Thyroid gland (tissue), 4 donors: ENCODE measurements around the gene MED12. TPM values are rescaled to one million over a fixed set of nuclear protein-coding genes. Genes with fewer than 3 reads are reported as not detected.
A peak's percentile ranks its signal among the peaks of the same experiment; 100 is the strongest.

Source experiments
- DNase-seq, 2 donors: peaks; one replicate each; pipeline ENCODE4 v3.0.0-alpha.2; 2019
- H3K27ac ChIP-seq, 3 donors: fragments of 200-600 bp; sonication (generic); 1 replicate in 2 of 3; 2 replicates in 1 of 3; pipeline ENCODE4 v1.5.1; 2016 to 2019; ENCODE audit warnings: mild to moderate bottlenecking in 1 of 3, moderate library complexity in 1 of 3
- H3K27me3 ChIP-seq: fragments of 200-600 bp; sonication (generic); one replicate; pipeline ENCODE4 v1.5.1; 2019
- H3K36me3 ChIP-seq, 2 donors: fragments of 200-600 bp; sonication (generic); one replicate each; pipeline ENCODE4 v1.5.1; 2016 to 2019
- H3K4me1 ChIP-seq, 2 donors: fragments of 200-600 bp; sonication (generic); one replicate each; pipeline ENCODE4 v1.5.1; 2017 to 2019
- H3K4me3 ChIP-seq, 3 donors: fragments of 200-600 bp; sonication (generic); replicated peaks in 1 of 3; 1 replicate in 2 of 3; 2 replicates in 1 of 3; pipeline ENCODE4 v1.5.1; 2016; ENCODE audit warnings: mild to moderate bottlenecking in 1 of 3
- H3K9me3 ChIP-seq: fragments of 200-600 bp; sonication (generic); one replicate; pipeline ENCODE4 v1.5.1; 2017
- POLR2A ChIP-seq, 2 donors: fragments of 450-650 bp; IDR thresholded peaks; one replicate each; pipeline ENCODE4 v1.6.1; 2017; ENCODE audit warnings: antibody characterized with exemption in 2 of 2, mild to moderate bottlenecking in 2 of 2, moderate library complexity in 1 of 2
- WGBS, 2 donors: methylation state at CpG; one replicate each; pipeline ENCODE4 v1.1.5; 2017; 5-methylcytosine and 5-hydroxymethylcytosine counted together
- intact Hi-C: fragments of 100-400 bp; cut with DNase I; formaldehyde crosslinking; loops from one replicate; pipeline ENCODE4 v1.15.1; 2023
- small RNA-seq: library from RNA; depleted of rRNA; stranded (forward); fragments of <200 nt; gene quantifications from one replicate; pipeline ENCODE3, GENCODE V24; 2016
- total RNA-seq, 4 donors: library from RNA; depleted of rRNA; stranded (reverse); fragments of >200 nt; gene quantifications; one replicate each; pipeline ENCODE4 v1.2.3, GENCODE V29; 2016
- TF ChIP-seq, protein P1 (sequence below), 6 experiments: fragments of 200-600 bp in 3 of 6; fragments of 450-650 bp in 3 of 6; sonication (generic) in 3 of 6; IDR thresholded peaks; one replicate each; pipeline ENCODE4 v1.5.1; 2016 to 2019; ENCODE audit warnings: antibody characterized with exemption in 6 of 6, mild to moderate bottlenecking in 2 of 6, inconsistent platforms in 1 of 6, moderate library complexity in 1 of 6

The MED12 gene
- total RNA-seq, 4 donors from 2014 or later, result 31.3 to 50.5 (median 42.9) TPM

DNA sequence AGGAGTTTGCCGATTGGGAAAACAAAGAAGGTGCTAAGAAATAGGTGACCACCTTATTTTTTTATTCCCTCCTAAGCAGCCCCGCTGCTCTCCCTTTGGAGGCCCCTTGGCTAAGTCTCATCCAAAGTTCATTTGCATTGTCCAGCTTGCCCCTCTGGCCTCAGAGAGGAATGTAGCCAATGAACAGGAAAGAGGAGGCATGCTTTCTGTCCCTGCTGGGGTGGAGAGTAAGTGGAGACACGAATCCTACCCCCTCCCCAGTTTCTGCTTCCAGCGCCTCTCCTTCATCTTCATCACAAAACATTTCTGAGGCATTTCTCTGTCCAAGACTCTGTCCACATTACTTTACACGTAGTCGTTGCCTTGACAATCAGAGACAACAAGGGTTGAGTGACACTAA, 64.9 kb downstream of the MED12 start:
- no peak overlapping the region for H3K27ac ChIP-seq
- TF ChIP-seq POLR2A (IDR thresholded peaks at IDR 0.05), result no peak
- TF ChIP-seq, protein P1, sequence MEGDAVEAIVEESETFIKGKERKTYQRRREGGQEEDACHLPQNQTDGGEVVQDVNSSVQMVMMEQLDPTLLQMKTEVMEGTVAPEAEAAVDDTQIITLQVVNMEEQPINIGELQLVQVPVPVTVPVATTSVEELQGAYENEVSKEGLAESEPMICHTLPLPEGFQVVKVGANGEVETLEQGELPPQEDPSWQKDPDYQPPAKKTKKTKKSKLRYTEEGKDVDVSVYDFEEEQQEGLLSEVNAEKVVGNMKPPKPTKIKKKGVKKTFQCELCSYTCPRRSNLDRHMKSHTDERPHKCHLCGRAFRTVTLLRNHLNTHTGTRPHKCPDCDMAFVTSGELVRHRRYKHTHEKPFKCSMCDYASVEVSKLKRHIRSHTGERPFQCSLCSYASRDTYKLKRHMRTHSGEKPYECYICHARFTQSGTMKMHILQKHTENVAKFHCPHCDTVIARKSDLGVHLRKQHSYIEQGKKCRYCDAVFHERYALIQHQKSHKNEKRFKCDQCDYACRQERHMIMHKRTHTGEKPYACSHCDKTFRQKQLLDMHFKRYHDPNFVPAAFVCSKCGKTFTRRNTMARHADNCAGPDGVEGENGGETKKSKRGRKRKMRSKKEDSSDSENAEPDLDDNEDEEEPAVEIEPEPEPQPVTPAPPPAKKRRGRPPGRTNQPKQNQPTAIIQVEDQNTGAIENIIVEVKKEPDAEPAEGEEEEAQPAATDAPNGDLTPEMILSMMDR (IDR thresholded peaks at IDR 0.05), result no peak
- no peaks in the 10 kb centered on the region for H3K27me3 ChIP-seq
- H3K4me3 ChIP-seq, result no peak overlapping the region
- H3K36me3 ChIP-seq, result no peaks in the 10 kb centered on the region
- WGBS, 2 donors, result 50 to 58% methylated on average over 6 of the region's 6 CpGs
- no peaks in the 10 kb centered on the region for H3K9me3 ChIP-seq
- intact Hi-C loops, result no loop called here
- no peak for DNase-seq
- H3K4me1 ChIP-seq, result peaks cover 0 to 3% of the 10 kb centered on the region in 2 donors

DNA sequence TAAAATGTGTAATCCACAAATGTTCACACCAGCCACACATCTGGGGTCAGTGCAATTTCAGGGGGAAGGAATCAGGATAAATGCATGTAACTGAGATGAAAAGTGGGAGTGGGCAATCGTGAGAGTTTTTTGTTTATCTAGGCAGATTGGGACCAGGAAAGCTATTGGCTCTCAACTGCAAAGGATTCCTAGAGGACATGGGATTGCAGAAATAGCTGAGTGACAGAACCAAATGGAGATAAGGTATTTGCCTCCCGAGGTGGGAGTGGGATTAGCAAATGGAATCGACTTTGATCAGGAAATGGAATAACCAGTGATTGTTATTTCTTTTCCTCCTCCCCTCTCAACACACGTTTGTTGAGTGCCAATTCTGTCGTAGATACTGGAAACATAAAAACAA, 65.7 kb downstream of the MED12 start:
- H3K27ac ChIP-seq, result no peak overlapping the region
- no peak for DNase-seq
- 51 to 61% methylated on average over 5 of the region's 5 CpGs for WGBS, 2 donors
- no peak for TF ChIP-seq POLR2A (IDR thresholded peaks at IDR 0.05)
- TF ChIP-seq, protein P1 (IDR thresholded peaks at IDR 0.05), result no peak
- H3K36me3 ChIP-seq, result no peaks in the 10 kb centered on the region
- H3K4me3 ChIP-seq, result no peak overlapping the region
- no peaks in the 10 kb centered on the region for H3K27me3 ChIP-seq
- no peaks in the 10 kb centered on the region for H3K9me3 ChIP-seq
- H3K4me1 ChIP-seq, result no peaks in the 10 kb centered on the region
- intact Hi-C loops, result no loop called here

DNA sequence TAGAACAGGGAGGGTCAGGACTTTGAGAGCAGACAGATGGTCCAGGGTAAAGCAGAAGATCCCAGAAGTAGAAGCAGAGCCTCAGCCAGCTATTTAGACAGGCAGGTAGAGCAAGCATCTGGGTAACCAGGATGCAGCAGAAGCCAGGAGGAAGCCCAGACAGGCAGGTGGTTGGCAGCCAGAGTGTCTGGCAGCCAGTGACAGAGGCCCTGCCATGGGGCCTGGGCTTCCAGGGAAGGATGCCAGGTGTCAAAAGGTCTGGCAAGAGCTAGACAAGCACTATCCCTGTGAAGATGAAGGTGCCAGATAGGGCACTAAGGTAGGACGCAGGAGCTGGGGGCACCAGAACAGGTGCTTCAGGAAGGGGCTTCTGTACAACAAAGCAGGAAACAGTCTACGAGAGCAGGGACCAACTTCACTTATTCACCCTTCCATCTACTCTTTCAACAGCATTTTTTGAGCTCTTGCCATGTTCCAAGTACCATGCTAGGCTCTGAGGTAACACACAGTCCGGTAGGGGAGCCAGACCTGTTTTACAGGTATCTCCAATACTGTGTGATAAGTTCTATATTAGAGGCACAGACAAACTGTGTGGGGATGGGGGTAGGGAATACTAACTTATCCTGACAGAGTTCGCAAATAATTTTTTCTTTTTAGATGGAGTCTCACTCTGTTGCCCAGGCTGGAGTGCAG, 66.6 kb downstream of the MED12 start:
- Histone ChIP-seq H3K9me3 (no peaks in the 10 kb centered on the region), H3K36me3 (no peaks in the 10 kb centered on the region), H3K27ac (no peak overlapping the region), H3K27me3 (no peaks in the 10 kb centered on the region), H3K4me1 (no peaks in the 10 kb centered on the region), H3K4me3 (no peak overlapping the region)
- WGBS, 2 donors, result 55 to 64% methylated on average over 4 of the region's 4 CpGs
- peak; percentile 4 to 8 for DNase-seq
- intact Hi-C loops, result no loop called here
- TF ChIP-seq, protein P1 (IDR thresholded peaks at IDR 0.05), result no peak
- TF ChIP-seq POLR2A (IDR thresholded peaks at IDR 0.05), result no peak

DNA sequence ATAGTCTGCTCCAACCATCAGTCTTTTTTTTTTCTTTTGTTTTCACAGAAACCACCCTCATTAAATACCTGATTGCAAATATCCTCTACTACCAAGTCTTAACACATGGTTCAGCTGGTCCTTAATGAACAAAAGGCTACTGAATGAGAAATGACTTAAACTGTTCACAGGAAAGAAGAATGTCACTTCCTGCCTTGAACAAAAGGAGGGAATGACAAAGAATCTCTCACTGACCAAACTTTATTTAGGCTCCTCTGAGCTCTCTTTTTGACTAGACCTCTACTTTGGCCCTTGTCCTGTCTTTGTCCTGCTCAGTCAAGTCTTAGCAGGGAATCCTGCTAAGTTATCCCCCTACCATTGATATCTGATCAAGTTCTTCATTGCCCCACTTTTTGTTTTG, 72.9 kb downstream of the MED12 start:
- no peak for TF ChIP-seq POLR2A (IDR thresholded peaks at IDR 0.05)
- TF ChIP-seq, protein P1 (IDR thresholded peaks at IDR 0.05), result no peak
- Histone ChIP-seq H3K4me3 (no peak overlapping the region), H3K36me3 (no peaks in the 10 kb centered on the region), H3K9me3 (no peaks in the 10 kb centered on the region), H3K4me1 (no peaks in the 10 kb centered on the region), H3K27me3 (no peaks in the 10 kb centered on the region), H3K27ac (no peak overlapping the region)
- intact Hi-C loops, result no loop called here
- no peak for DNase-seq

Small RNA genes within 50 kb of the gene (small RNA-seq; reads per million reads assigned to genes)
- gene CXorf65, result not detected

Other genes with a start within 250 kb of the MED12 start
- gene TEX11, start 209.9 kb upstream of the MED12 start, total RNA-seq, result not detected
- gene SLC7A3, start 187.5 kb upstream of the MED12 start, total RNA-seq, result under 1 TPM in 1 of 4 donors, not detected in 3; 0.11 TPM
- 10 to 100 TPM; 45.0 to 65.7 (median 51.7) TPM for gene SNX12, start 50.3 kb upstream of the MED12 start, total RNA-seq
- gene FOXO4, start 22.7 kb upstream of the MED12 start, total RNA-seq, result 10 to 100 TPM; 14.9 to 18.8 (median 16.9) TPM
- not detected for gene CXorf65, start 11.9 kb upstream of the MED12 start, total RNA-seq
- 10 to 100 TPM in 1 of 4 donors, 1 to 10 TPM in 3; 2.1 to 14.8 (median 4.8) TPM for gene IL2RG, start 7.0 kb upstream of the MED12 start, total RNA-seq
- gene NLGN3, start 26.2 kb downstream of the MED12 start, total RNA-seq, result under 1 TPM; 0.13 to 0.46 (median 0.39) TPM
- not detected for gene GJB1, start 104.6 kb downstream of the MED12 start, total RNA-seq
- 10 to 100 TPM; 17.7 to 27.4 (median 20.5) TPM for gene ZMYM3, start 135.5 kb downstream of the MED12 start, total RNA-seq
- gene NONO, start 165.0 kb downstream of the MED12 start, total RNA-seq, result 100 to 1,000 TPM; 221 to 281 (median 255) TPM
- gene ITGB1BP2, start 183.2 kb downstream of the MED12 start, total RNA-seq, result 1 to 10 TPM in 1 of 4 donors, under 1 TPM in 2, not detected in 1; 0.33 to 1.0 (median 0.67) TPM
- 10 to 100 TPM; 36.0 to 59.4 (median 48.8) TPM for gene TAF1, start 247.8 kb downstream of the MED12 start, total RNA-seq